Right lobe of liver (tissue), 6 donors: ENCODE measurements around the gene GRB7. TPM values are rescaled to one million over a fixed set of nuclear protein-coding genes. Genes with fewer than 3 reads are reported as not detected.
A peak's percentile ranks its signal among the peaks of the same experiment; 100 is the strongest.

Experiments
- ATAC-seq, 4 donors: fragments of 200-7000 bp; cut with Tn5 transposase; one replicate each; pipeline ENCODE4 v1.9.1; 2020; ENCODE audit warnings: mild to moderate bottlenecking in 4 of 4, moderate library complexity in 4 of 4
- DNase-seq, 3 donors: peaks; one replicate each; pipeline ENCODE4 v3.0.0-alpha.2; 2020
- H3K27ac ChIP-seq, 3 donors: fragments of 200-600 bp; one replicate each; pipeline ENCODE4 v1.8.0; 2022
- H3K27me3 ChIP-seq, 2 donors: fragments of 200-600 bp; one replicate each; pipeline ENCODE4 v1.8.0; 2022
- H3K36me3 ChIP-seq, 4 donors: fragments of 200-600 bp; sonication (generic) in 1 of 4; one replicate each; pipeline versions ENCODE4 v1.5.1 to v1.8.0; 2017 to 2022; ENCODE audit warnings: control low read depth in 1 of 4
- H3K4me1 ChIP-seq, 4 donors: fragments of 200-600 bp; sonication (generic) in 1 of 4; one replicate each; pipeline versions ENCODE4 v1.5.1 to v1.8.0; 2017 to 2022; ENCODE audit warnings: control low read depth in 1 of 4
- H3K4me3 ChIP-seq, 3 donors: fragments of 200-600 bp; one replicate each; pipeline ENCODE4 v1.8.0; 2022
- H3K9me3 ChIP-seq, 4 donors: fragments of 200-600 bp; sonication (generic) in 1 of 4; one replicate each; pipeline versions ENCODE4 v1.5.1 to v1.8.0; 2017 to 2022; ENCODE audit warnings: control low read depth in 1 of 4
- CTCF ChIP-seq, 4 donors: fragments of 200-600 bp in 3 of 4; fragments of 450-650 bp in 1 of 4; IDR thresholded peaks; one replicate each; pipeline versions ENCODE4 v1.5.1 to v1.8.0; 2016 to 2022; ENCODE audit warnings: antibody characterized with exemption in 4 of 4, mild to moderate bottlenecking in 2 of 4
- POLR2A ChIP-seq: fragments of 450-650 bp; IDR thresholded peaks from one replicate; pipeline ENCODE4 v1.6.1; 2017; ENCODE audit warnings: antibody characterized with exemption, mild to moderate bottlenecking
- WGBS: methylation state at CpG from one replicate; pipeline ENCODE4 v1.1.6; 2018; ENCODE audit warnings: low coverage, low lambda C conversion rate; ENCODE audit not compliant: insufficient coverage; ENCODE audit errors: missing lambda C conversion rate; 5-methylcytosine and 5-hydroxymethylcytosine counted together
- intact Hi-C, 2 donors: fragments of 100-400 bp; cut with DNase I; formaldehyde crosslinking; loops; one replicate each; pipeline versions ENCODE4 v1.11.2 to v1.14.1; 2022
- total RNA-seq, 6 experiments: library from RNA; depleted of rRNA in 2 of 6; stranded (reverse); fragments of >200 nt in 2 of 6; fragmentation: NEBNext Ultra II Directional in 3 of 6; extraction: Animal tissue kit (Norgen Biotek cat#: 25700) in 3 of 6; gene quantifications; one replicate each; pipeline versions ENCODE4 v1.1.0 to v1.2.4, GENCODE V29; 2016 to 2023
- donor health status: DM: no; HTN: yes; CAD: no.
- donor health status: DM: no; HTN: no; CAD: no.
- donor health status: DM: no; HTN: no; CAD: no.
- donor health status: DM: no; HTN: yes; CAD: no.
- donor health status: DM: no; HTN: yes; CAD: no.

The GRB7 gene
- total RNA-seq, 6 experiments from 2014 or later = 2.1 to 10.9 (median 7.5) TPM

- Histone ChIP-seq H3K27ac (peak overlapping the region in 2 of 3 donors; percentile 94), H3K4me1 (peaks cover 0 to 15% (median 5%) of the 10 kb centered on the region in 4 donors), H3K4me3 (peak overlapping the region in 2 of 3 donors; percentile 72 to 82), H3K9me3 (no peaks in the 10 kb centered on the region), H3K27me3 (no peaks in the 10 kb centered on the region), H3K36me3 (no peaks in the 10 kb centered on the region)
- DNase-seq (no peak), ATAC-seq (no peak)
- intact Hi-C loops = no loop called here
- 58% methylated on average over 6 of the region's 10 CpGs for WGBS
- no peak for TF ChIP-seq CTCF (IDR thresholded peaks at IDR 0.05)
- no peak for TF ChIP-seq POLR2A
Observed at GRCh38 chr17:39736319-39737165, 1.2 kb upstream of the GRB7 start.

- WGBS = 40% methylated on average over 4 of the region's 13 CpGs
- H3K9me3 ChIP-seq = no peaks in the 10 kb centered on the region
- H3K4me1 ChIP-seq = peaks cover 0 to 15% (median 5%) of the 10 kb centered on the region in 4 donors
- no peaks in the 10 kb centered on the region for H3K27me3 ChIP-seq
- intact Hi-C loops = no loop called here
- ATAC-seq (peak; percentile 18 to 74 (median 67)), DNase-seq (peak in 2 of 3 donors; percentile 89 to 91)
- TF ChIP-seq CTCF (IDR thresholded peaks at IDR 0.05) (no peak), POLR2A (peak; percentile 19)
- peaks cover 0 to 1% (median 0%) of the 10 kb centered on the region in 4 donors for H3K36me3 ChIP-seq
- H3K27ac ChIP-seq = peak overlapping the region; percentile 74 to 94 (median 94)
- peak overlapping the region; percentile 51 to 82 (median 72) for H3K4me3 ChIP-seq
Observed at GRCh38 chr17:39737206-39737759, 455 bp upstream of the GRB7 start.

GRCh38 chr17:39738568-39738901 lies 797 bp downstream of the GRB7 start:
- intact Hi-C loops = no loop called here

More at GRCh38 chr17:39738568-39738901, 797 bp downstream of the GRB7 start:
- Histone ChIP-seq H3K9me3 (no peaks in the 10 kb centered on the region), H3K4me1 (peaks cover 0 to 15% (median 5%) of the 10 kb centered on the region in 4 donors), H3K36me3 (peaks cover 0 to 8% (median 0%) of the 10 kb centered on the region in 4 donors), H3K27ac (peak overlapping the region; percentile 74 to 94 (median 94)), H3K27me3 (no peaks in the 10 kb centered on the region), H3K4me3 (peak overlapping the region; percentile 51 to 82 (median 72))
- peak; percentile 40 to 51 (median 45) for ATAC-seq
- 2% methylated on average over 7 of the region's 13 CpGs for WGBS
- peak in 2 of 3 donors; percentile 64 to 77 for DNase-seq
- no peak for TF ChIP-seq CTCF (IDR thresholded peaks at IDR 0.05)
- TF ChIP-seq POLR2A = no peak
